GM23338 (cell line): ENCODE results near the gene ENC1.

Experiments
- CTCF ChIP-seq, 2 experiments: fragments of 200-600 bp in 1 of 2; sonication (generic) in 1 of 2; conservative IDR thresholded peaks; 2 replicates each; pipeline versions ENCODE4 v1.5.1 to v1.6.1; 2016 to 2017; ENCODE audit warnings: antibody characterized with exemption in 2 of 2, low read depth in 2 of 2, mild to moderate bottlenecking in 2 of 2, moderate library complexity in 1 of 2
- ZNF114 ChIP-seq: fragments of 250-450 bp; sonication (Bioruptor Pico); IDR thresholded peaks from 2 replicates; pipeline ENCODE4 v1.5.0; 2020; ENCODE audit warnings: mild to moderate bottlenecking, moderate library complexity

GRCh38 chr5:74660873-74661272 is 20.3 kb upstream of the ENC1 start:
- no peak for TF ChIP-seq CTCF (conservative IDR thresholded peaks at IDR 0.05; ENCODE audit: low read depth in 2 of 2)
- no peak for TF ChIP-seq ZNF114
